Vagina (tissue), 2 donors: ENCODE data around the gene ACSF3.

Experiments
- POLR2A ChIP-seq, 2 donors: fragments of 450-650 bp; IDR thresholded peaks; one replicate each; pipeline ENCODE4 v1.6.1; 2017; ENCODE audit warnings: antibody characterized with exemption in 2 of 2, mild to moderate bottlenecking in 2 of 2, moderate library complexity in 2 of 2
- TF ChIP-seq, protein P1 (sequence below), 3 experiments: fragments of 450-650 bp in 2 of 3; fragments of 200-600 bp in 1 of 3; sonication (generic) in 1 of 3; IDR thresholded peaks; one replicate each; pipeline ENCODE4 v1.5.1; 2017 to 2019; ENCODE audit warnings: antibody characterized with exemption in 3 of 3, mild to moderate bottlenecking in 2 of 3, moderate library complexity in 2 of 3

DNA sequence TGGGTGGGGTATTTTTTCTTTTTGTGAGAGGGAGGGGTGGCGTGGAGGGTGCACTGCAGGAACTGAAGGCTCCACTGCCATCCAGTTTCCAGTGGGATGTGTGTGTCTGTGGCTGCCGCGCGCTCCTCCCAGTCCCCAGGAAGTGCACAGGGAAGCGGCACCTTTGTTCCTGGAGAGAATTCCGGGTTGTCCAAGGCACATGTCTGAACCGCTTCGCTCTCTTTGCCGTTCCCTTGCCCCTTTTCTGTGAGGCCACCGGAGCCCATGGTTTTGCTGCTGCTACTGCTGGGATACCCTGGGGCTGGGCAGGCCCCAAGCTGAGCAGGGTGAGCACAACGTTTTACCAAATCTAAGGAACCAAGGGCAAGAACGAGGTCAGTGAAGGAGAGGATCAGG is 19.5 kb downstream of the ACSF3 start:
- TF ChIP-seq, protein P1, sequence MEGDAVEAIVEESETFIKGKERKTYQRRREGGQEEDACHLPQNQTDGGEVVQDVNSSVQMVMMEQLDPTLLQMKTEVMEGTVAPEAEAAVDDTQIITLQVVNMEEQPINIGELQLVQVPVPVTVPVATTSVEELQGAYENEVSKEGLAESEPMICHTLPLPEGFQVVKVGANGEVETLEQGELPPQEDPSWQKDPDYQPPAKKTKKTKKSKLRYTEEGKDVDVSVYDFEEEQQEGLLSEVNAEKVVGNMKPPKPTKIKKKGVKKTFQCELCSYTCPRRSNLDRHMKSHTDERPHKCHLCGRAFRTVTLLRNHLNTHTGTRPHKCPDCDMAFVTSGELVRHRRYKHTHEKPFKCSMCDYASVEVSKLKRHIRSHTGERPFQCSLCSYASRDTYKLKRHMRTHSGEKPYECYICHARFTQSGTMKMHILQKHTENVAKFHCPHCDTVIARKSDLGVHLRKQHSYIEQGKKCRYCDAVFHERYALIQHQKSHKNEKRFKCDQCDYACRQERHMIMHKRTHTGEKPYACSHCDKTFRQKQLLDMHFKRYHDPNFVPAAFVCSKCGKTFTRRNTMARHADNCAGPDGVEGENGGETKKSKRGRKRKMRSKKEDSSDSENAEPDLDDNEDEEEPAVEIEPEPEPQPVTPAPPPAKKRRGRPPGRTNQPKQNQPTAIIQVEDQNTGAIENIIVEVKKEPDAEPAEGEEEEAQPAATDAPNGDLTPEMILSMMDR (IDR thresholded peaks at IDR 0.05), result no peak
- no peak for TF ChIP-seq POLR2A (IDR thresholded peaks at IDR 0.05)
